GM08714 (cell line): ENCODE measurements around the gene ZCCHC2.
A peak's percentile ranks its signal among the peaks of the same experiment; 100 is the strongest.

Experiments used
- H3K4me3 ChIP-seq: fragments of 200-500 bp; sonication (Bioruptor generic); 2 replicates; pipeline ENCODE4 v1.5.1; 2014; ENCODE audit warnings: mild to moderate bottlenecking, low read length, inconsistent platforms
- ZNF274 ChIP-seq: IDR thresholded peaks from 2 replicates; pipeline ENCODE4 v1.6.1; 2012; ENCODE audit warnings: mild to moderate bottlenecking, low read depth, low read length

ZCCHC2 gene

DNA sequence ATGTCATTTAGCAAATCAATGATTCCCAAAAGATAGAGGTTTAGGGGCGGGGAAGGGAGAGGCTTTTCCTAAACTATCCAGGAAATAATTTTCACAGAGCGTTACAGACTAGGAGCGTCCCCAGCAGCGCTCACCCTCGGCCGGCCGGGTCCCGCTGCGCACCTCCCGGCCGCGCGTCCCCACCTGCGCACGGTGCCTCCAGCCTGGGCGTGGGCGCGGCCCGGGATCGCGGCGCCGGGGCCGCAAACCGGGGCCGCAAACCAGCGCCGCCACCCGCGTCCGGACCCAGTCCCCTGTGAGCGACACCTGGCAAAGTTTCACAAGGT, 684 bp upstream of the ZCCHC2 start:
- H3K4me3 ChIP-seq: peak overlapping the region; percentile 94
- no peak for TF ChIP-seq ZNF274

DNA sequence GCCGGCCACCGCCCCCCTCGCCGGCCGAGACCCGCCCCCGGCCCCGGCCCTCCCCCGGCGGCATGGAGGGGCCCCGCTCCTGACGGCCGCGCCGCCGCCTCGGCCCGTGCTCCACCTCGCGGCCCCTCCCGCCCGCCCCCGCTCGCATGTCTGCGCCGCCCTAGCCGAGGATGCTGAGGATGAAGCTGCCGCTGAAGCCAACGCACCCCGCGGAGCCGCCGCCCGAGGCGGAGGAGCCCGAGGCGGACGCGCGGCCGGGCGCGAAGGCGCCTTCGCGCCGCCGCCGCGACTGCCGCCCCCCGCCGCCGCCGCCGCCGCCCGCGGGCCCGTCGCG, 397 bp downstream of the ZCCHC2 start:
- peak overlapping the region; percentile 69; the same call in 1 of the 2 replicates for H3K4me3 ChIP-seq
- no peak for TF ChIP-seq ZNF274

DNA sequence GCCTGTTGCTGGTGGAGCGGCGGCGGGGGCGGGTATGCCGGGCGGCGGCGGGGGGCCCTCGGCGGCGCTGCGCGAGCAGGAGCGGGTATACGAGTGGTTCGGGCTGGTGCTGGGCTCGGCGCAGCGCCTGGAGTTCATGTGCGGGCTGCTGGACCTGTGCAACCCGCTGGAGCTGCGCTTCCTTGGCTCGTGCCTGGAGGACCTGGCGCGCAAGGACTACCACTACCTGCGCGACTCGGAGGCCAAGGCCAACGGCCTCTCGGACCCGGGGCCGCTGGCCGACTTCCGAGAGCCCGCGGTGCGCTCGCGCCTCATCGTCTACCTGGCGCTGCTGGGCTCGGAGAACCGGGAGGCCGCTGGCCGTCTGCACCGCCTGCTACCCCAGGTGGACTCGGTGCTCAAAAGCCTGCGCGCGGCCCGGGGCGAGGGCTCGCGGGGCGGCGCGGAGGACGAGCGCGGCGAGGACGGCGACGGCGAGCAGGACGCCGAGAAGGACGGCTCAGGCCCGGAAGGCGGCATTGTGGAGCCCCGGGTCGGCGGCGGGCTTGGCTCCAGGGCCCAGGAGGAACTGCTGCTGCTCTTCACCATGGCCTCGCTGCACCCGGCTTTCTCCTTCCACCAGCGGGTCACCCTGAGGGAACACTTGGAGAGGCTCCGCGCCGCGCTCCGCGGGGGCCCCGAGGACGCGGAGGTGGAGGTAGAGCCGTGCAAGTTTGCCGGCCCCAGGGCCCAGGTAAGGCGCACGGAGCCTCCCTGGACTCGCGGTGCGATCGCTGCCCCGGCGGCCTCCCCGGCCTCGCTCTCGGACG, 1.0 kb downstream of the ZCCHC2 start:
- H3K4me3 ChIP-seq: peak overlapping the region; percentile 78
- TF ChIP-seq ZNF274: no peak

DNA sequence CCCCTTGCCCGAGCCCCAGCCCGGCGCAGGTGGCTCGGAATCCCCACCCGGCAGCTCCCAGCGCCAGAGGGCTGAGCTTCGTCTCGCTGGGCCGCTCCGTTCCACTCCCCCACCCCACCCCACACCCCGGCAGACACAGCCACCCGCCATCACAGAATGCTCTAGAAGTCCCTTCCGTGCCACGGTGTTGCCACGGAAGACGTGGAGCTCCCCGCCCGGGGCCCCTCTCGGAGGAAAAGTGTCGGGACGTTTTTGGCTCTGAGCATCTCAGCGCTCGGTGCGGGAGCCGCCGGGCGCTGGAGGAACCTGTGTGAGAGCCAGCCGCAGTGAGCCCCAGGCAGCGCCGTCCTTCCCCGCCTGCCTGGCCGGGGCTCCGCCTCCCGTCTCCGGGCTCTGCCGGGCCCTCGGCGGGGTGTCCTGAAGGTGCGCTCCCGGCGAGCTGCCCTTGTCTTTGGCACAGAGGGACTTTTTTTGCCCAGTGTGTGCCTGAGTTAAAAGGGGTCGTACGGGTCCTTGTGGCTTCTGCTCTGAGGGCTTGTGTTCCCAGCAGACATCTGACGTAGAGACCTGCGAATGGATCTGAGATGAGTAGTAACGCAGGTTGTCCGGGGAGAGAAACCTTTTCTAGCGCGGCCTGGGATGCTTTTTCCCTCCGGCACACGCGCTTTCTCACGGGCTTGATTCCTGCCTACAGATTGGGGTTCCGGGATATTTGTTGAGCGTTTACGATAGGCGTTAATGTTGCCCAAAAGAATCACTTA, 1.8 kb downstream of the ZCCHC2 start:
- TF ChIP-seq ZNF274: no peak
- H3K4me3 ChIP-seq: peak overlapping the region; percentile 78

DNA sequence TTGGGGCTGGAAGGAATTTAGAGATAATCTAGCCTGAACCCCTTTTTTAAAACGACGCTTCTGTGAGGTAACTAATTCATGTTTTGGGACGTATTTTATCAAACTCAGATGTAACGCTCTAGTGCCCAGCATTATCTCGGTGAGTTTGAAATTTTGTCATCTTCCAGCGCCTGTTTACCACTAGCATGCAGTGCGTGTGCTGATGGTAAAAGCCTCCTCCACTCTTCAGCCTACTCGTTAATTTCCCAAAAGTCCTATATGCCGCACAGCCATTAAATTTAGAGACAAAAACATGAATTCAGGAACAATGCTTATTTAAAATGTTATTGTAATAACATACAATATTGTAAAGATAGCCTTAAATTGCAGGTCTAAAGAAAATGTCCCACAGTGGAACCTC, 2.8 kb downstream of the ZCCHC2 start:
- TF ChIP-seq ZNF274: no peak
- H3K4me3 ChIP-seq: peak overlapping the region; percentile 78

DNA sequence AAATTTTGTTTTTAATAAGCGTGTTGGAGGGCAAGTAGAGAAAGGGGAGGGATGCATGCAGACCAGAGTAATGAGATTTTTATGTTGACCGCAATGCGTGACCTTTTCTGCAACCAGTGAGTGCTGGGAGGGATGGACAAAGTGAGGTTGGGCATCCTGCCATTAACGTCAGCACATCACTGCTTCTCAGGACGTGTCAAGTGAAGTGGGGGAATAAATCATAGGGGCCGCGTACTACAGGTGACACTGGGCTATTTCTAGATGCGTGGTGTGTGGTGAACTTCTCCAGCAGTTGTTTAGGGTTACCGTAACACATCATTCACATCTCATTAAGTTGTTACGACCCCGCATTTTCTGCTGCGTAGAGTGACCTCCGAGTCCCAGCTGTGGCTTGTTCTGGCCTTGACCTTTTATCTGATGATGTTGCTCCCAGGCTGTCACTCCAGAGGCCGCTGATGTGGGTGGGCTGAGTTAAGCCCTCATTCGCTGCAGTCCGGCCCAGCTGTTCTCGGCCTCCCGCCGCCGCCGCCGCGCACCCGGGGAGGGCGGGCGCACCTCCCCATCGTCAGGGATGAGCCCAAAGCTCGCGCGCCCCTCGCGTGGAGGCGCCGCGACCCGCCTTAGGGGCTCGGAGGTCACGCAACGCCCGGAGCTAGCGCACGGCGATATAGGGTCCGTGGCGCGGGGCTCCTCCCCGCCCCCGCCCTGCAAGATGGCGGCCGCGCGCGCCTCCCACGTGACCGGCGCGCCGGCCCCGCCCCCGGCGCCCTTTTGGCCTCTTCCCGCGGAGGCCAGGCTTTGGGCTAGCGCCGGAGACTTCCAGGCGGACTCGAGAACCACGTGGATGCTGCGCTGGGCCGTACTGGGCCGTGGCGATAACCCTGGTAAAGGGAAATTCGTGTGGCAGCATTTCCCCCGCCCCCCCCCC, 3.5 kb downstream of the ZCCHC2 start:
- TF ChIP-seq ZNF274: no peak
- H3K4me3 ChIP-seq: peak overlapping the region; percentile 78

DNA sequence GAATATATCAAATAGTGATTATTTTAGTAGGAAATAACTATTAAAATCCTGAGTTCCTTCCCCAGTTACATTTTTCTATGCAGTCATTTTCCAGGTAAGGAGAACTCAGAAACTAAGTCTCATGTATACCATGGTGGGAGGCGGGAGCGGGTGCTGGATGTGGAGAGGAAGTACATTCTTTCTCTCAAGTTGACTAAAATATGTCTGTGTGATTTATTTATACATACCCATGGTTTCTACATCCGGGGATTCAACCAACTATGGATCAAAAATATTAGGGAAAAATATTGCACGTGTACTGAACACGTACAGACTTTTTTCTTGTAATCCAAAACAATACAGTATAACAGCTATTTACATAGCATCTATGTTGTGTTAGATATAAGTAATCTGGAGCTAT, 6.8 kb downstream of the ZCCHC2 start:
- no peak for TF ChIP-seq ZNF274
- H3K4me3 ChIP-seq: no peak overlapping the region

DNA sequence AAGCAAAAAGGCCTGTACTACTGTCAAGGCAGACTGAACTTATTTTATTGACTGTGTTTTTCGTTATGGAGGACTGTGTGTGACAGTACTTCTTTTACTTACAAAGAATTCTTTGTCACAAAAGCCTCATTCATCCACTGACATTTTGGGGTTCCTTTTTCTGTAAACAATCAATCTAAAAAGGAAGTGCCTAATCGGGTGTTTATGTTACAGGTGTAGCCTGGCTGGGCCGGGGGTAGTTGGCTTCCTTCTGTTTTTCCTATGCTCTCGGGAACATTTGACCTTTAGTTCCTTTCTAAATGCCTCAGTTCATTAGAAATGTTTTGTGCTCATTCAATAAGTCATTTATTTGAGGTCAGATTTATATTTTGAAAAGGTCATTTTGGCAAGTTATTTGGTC, 8.3 kb downstream of the ZCCHC2 start:
- no peak for TF ChIP-seq ZNF274
- H3K4me3 ChIP-seq: no peak overlapping the region

DNA sequence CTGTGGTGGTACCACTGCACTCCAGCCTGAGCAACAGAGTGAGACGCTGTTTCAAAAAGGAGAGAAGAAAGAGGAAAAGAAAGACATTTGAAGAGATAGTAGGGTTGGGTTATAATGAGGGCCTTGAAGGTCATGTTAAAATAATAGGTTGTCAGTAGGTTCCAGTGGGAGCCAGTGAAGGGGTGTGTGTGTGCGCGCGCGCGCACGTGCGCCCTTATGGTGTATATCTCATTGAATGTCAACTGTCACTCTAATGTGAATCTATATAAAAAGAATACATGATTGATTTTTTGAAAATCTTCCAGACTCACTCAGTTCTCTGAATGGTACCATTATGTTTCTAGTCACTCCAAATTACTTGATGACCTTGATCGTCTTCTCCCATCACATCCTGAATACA, 9.1 kb downstream of the ZCCHC2 start:
- no peak for TF ChIP-seq ZNF274
- H3K4me3 ChIP-seq: no peak overlapping the region

DNA sequence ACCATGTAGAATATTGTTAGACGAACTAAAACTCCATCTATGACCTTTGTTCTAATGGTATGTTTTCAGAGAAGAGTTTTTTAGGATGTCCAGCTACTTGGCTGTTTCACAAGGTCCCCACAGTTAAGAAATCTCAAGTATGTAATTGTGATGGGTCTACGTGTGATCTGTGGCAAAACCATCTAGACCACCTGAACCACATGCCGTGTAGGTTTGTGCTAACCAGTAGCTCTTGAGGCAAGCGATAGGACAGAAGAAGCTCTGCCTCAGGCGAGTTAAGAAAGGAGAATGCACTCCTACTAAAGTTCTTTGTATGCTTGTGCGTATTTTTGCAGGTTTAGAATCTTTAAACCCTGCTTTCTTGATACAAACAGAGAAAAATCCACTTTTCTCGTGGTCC, 13.2 kb downstream of the ZCCHC2 start:
- no peak for TF ChIP-seq ZNF274
- no peak overlapping the region for H3K4me3 ChIP-seq

DNA sequence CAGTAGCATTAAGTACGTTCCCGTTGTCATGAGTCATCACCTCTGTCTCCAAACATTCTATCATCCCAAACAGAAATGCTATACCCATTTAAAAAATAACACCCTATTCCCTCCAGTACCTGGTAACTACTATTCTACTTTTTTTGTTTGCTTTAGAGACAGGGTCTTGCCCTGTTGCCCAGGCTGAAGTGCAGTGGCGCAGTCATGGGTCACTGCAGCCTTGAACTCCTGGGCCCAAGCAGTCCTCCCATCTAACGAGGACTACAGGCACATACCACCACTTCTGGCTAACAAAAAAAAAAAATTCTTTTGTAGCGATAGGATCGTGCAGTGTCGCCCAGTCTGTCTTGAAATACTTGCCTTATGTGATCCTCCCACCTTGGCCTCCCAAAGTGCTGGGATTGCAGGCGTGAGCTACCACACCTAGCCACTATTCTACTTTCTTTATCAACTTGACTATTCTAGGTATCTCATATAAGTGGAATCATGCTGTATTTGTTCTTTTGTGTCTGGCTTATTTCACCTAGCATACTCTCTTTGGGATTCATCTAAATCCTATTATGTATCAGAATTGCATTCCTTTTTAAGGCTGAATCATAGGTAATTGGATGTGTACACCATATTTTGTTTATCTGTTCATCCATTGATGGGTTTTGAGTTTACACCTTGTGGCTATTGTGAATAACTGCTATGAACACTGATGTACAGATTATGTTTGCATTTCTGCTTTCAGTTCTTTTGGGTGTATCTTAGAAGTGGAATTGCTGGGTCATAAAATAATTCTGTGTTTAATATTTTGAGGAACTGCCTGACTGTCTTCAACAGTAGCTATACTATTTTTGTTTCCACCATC, 14.4 kb downstream of the ZCCHC2 start:
- no peak for TF ChIP-seq ZNF274
- H3K4me3 ChIP-seq: no peak overlapping the region

DNA sequence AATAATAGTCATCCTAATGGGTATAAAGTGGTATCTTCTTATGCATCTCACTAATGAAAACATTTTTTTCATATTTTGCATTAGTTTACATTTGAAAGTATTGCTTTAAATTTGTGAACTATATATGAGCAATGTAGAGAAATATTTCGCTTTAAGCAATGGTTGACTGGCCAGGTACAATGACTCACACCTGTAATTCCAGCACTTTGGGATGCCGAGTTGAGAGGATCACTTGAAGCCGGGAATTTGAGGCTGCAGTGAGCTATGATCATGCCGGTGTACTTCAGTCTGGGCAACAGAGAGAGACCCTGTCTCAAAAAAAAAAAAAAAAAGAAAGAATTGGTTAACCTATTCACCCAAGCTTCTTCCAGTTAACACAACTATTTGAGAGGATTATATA, 15.1 kb downstream of the ZCCHC2 start:
- no peak for TF ChIP-seq ZNF274
- no peak overlapping the region for H3K4me3 ChIP-seq

DNA sequence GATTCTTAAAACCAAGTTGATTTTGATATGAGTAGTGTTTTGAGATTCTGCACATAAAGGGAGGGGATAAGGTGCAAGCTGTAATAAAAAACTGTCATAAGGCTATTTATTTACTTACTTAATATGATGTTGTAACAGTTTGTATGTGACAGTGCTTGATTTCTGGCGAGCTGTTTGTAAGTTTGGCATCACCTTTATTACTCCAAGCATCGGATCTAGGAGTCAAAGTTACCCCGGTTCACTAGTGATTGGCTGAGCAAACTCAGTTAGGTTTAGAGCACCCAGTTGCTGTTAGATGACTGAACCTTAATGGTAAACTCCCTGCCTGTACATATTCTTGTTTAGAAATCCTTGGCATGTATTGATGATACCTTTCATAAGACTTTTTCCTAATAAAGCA, 16.1 kb downstream of the ZCCHC2 start:
- no peak overlapping the region for H3K4me3 ChIP-seq
- TF ChIP-seq ZNF274: no peak

DNA sequence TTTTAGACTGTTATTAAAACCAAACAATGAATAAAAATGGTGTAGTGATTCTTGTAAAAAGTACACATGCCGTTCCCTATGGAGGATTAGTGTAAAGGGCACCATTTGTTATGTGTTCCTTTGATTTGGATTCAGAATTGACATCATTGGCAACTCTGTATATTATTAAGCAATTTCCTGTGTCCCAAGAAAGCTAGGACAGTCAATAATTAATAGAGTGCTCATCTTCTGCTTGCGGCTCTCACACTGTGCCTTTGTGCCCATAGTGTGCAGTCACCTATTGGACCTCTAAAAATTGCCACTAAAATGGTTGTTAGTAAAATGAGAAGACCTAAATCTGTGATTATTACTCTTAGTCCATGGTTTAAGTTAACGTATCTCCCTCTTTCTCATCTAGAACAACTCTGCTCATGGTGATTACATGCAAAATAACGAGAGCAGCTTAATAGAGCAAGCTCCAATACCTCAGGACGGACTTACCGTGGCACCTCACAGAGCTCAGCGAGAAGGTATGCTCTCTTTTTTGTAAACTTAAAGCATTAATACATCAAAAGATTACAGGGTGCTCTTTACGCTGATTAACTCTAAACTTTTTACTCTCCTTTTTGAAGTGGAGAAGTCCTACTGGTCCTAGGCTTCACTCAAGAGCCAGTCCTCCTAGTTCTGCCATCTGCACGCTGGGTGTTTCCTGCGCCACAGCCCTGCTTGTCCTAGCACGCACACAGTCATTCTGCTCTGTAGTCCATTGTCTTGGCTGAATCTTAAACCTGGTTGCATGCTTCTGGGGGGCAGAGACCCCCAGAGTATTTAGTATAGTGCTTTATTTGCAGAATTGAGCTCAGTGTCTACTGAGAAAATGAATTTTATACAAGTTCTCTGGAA, 16.7 kb downstream of the ZCCHC2 start:
- no peak for TF ChIP-seq ZNF274
- no peak overlapping the region for H3K4me3 ChIP-seq
